ENCODE measurements around the gene ABCG8.
"Not testable (repeated sequence)": the region's sequence is repeated elsewhere in the genome, so short reads cannot be mapped to it uniquely, and the experiment has no call there.

The ABCG8 gene

DNA sequence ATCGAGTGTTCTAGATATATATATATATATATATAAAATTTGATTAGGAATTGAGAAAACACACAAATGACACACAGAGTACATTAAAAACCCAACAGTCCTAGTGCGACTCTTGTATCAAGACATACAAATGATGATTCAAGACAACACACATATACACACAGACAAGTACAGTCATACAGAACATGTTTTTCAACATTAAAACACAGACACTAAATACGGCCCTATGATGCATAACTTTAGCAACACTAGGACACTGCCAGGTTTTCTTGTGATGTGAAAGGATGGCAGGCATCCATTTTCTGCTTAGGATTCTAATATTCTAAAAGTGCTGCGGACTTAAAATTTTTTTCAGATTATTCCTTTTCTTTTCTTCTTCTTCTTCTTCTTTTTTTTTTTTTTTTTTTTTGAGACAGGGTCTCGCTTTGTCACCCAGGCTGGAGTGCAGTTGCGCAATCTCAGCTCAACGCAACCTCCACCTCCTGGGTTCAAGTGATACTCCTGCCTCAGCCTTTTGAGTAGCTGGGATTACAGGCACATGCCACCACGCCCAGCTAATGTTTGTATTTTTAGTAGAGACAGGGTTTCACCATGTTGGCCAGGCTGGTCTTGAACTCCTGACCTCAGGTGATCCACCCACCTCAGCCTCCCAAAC, 72.5 kb downstream of the ABCG8 start:
- not testable (repeated sequence) for DNase-seq (ENCODE audit: low read depth, low spot score)

DNA sequence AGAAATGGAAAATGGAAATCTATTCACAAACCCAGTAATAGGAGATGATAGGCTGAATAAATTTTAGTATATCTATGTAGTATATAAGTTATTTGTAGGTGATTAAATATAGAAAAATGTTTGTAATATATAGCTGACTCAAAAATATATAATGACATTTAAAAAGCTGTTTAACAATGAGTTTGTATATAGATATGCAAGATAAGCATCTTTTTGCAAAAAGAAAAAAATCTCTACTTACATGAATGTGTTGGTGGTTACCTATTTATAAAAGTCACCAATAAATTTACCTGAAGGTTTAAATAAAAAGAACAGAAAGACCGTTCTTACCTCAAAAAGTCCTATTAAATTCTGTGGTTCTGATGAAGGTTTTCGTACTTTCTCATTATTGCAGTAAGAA, 85.7 kb downstream of the ABCG8 start:
- no peak for DNase-seq (ENCODE audit: low read depth, low spot score)

DNA sequence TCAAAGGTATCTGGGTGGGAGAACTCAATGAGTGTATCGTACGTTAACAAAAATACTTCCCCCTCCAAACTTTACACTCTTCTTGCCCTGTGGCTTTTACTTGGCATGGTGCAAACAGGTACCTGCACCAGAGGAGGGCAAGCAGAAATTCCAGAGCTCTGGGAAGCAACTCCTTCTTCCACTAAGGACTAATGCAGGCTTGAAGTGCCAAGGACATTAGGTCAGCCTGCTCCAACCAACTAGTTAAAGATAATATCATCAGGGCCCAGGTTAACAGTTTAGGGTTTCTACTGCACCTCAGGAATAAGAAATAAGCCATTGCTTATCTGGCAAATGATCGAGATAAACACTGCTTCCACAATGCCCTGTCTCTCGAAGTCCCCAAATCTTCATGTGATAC, 86.7 kb downstream of the ABCG8 start:
- DNase-seq (ENCODE audit: low read depth, low spot score), result no peak

DNA sequence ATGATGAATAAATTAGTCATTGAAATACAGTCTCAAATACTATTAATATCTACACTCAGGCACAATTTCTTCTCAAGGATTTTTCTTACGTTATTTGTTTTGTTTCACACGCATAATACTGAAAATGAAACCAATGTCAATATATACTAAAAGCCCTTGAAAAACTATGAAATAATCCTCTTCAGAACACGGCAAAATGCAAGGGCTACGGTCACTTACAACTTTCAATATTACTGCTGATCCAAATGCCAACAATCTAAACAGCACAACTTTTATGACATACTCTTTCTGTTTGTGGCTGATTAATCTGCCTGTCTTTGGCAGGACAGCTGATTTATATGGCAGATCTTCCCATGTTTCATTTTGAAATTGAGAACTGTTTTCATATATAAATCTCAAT, 88.7 kb downstream of the ABCG8 start:
- no peak for DNase-seq (ENCODE audit: low read depth, low spot score)

DNA sequence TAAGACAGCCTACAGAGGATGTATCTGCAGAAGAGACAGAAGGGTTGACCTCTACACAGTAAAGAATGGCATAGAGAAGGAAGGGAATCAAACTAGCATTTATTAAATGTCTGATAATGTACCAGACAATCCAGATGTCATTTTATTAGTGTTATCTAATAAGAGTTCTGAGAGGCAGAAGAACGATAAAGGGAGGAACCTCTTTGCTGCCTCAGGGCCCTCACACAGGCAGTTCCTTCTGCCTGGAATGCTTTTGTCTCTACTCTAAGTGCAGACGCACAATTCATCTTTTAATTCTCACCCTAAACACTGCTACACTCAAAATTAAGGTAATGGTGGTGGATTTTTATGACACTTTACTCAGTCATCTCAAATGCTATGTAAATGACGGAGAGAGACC, 92.5 kb downstream of the ABCG8 start:
- DNase-seq (ENCODE audit: low read depth, low spot score), result no peak
